ENCODE measurements around the gene TEAD1. TPM values are rescaled to one million over a fixed set of nuclear protein-coding genes. Genes with fewer than 3 reads are reported as not detected.
A peak's percentile ranks its signal among the peaks of the same experiment; 100 is the strongest.

Gene TEAD1
- total RNA-seq, 4 donors from 2014 or later, result 71.5 to 109 (median 88.5) TPM

DNA sequence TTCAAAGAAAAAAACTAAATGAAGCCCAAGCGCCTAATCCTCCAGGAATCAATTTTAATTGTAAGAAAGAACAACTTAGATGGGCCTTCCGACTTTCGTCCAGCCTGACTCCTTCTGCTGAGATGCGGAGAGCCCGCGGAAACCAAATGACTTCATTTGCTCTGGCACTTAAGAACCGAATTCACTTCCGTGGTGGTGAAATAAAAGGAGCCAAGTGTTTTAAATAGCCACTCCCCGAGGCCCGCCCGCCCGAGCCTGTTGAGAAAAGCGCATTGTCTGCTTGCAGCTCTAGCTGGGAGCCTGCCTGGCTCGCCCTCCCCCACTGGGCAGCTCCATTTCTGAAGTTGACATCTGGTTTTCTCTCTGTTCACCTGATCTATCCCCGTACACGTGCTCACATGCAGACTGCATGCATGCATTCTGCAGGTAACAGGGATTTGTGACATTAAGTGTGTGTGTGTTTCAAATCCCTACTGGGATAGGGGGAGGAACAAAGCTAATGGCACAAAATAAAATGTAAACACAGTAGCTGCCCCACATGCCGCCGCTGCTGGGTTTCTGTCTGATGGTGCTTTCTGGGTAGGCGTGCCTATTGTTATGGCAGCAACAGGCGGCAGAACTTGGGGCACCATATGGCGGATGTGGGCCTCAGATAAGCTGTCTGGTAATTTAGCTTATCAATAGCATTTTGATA, 6.2 kb downstream of the TEAD1 start:
- WGBS, 2 donors, result 31 to 36% methylated on average over 21 of the region's 21 CpGs
- H3K27me3 ChIP-seq, result no peaks in the 10 kb centered on the region
- H3K4me1 ChIP-seq, result peaks cover 66 to 83% of the 10 kb centered on the region in 2 donors
- H3K9me3 ChIP-seq, result no peaks in the 10 kb centered on the region
- intact Hi-C loops (cut with DNase I), result no loop called here
- H3K27ac ChIP-seq, result peak overlapping the region; percentile 10 to 66 (median 21)
- no peaks in the 10 kb centered on the region for H3K36me3 ChIP-seq
- DNase-seq, result peak; percentile 91 to 92
- TF ChIP-seq POLR2A (IDR thresholded peaks at IDR 0.05), result peak in 1 of 2 donors; percentile 69
- TF ChIP-seq, protein P1, sequence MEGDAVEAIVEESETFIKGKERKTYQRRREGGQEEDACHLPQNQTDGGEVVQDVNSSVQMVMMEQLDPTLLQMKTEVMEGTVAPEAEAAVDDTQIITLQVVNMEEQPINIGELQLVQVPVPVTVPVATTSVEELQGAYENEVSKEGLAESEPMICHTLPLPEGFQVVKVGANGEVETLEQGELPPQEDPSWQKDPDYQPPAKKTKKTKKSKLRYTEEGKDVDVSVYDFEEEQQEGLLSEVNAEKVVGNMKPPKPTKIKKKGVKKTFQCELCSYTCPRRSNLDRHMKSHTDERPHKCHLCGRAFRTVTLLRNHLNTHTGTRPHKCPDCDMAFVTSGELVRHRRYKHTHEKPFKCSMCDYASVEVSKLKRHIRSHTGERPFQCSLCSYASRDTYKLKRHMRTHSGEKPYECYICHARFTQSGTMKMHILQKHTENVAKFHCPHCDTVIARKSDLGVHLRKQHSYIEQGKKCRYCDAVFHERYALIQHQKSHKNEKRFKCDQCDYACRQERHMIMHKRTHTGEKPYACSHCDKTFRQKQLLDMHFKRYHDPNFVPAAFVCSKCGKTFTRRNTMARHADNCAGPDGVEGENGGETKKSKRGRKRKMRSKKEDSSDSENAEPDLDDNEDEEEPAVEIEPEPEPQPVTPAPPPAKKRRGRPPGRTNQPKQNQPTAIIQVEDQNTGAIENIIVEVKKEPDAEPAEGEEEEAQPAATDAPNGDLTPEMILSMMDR (IDR thresholded peaks at IDR 0.05), result no peak
- no peak overlapping the region for H3K4me3 ChIP-seq (replicated peaks in 1 of 3)

DNA sequence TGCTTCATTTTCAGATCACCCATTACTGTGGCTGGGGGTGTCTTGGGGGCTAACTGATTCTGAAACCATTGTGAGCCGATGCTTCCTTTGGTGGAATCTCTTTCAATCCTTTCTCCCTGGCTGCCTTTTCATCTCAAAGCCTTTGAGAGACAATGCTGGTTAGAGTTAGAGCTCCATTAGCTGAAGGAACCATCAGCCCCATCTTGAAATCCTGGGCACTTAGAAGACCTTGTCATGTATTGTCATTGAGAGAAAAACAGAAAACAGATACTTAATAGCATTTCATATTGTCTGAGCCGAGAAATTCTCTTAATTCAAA, 6.7 kb downstream of the TEAD1 start:
- intact Hi-C loops (cut with DNase I), result no loop called here
- Histone ChIP-seq H3K36me3 (no peaks in the 10 kb centered on the region), H3K27me3 (no peaks in the 10 kb centered on the region), H3K4me1 (peaks cover 70 to 87% of the 10 kb centered on the region in 2 donors), H3K27ac (peak overlapping the region; percentile 10 to 66 (median 21)), H3K9me3 (no peaks in the 10 kb centered on the region), H3K4me3 (replicated peaks in 1 of 3) (no peak overlapping the region)
- no peak for TF ChIP-seq POLR2A (IDR thresholded peaks at IDR 0.05)
- TF ChIP-seq, protein P1 (IDR thresholded peaks at IDR 0.05), result no peak
- no peak for DNase-seq
- 61 to 64% methylated on average over 2 of the region's 2 CpGs for WGBS, 2 donors

DNA sequence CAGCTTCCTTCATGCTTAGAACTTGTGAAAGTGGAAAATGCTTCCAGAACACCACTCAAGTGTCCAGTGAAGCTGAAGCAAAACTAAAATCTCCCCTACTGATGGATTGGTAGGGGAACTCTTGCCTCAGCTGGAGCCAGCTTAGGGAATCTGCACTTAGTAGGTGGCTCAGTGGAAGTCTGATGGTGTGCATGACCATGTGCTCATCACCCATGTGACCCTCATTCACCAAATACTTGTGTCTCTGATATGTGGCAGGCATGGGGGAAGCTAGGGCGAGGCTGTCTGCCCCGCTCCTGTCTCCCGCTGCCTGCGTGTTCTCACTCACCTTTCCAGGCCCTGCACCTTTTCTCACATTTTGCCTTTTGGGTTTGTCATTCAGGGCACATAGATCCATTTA, 7.2 kb downstream of the TEAD1 start:
- TF ChIP-seq POLR2A (IDR thresholded peaks at IDR 0.05), result no peak
- TF ChIP-seq, protein P1 (IDR thresholded peaks at IDR 0.05), result no peak
- Histone ChIP-seq H3K27ac (peak overlapping the region in 1 of 3 donors; percentile 66), H3K36me3 (no peaks in the 10 kb centered on the region), H3K4me1 (peaks cover 75 to 90% of the 10 kb centered on the region in 2 donors), H3K27me3 (no peaks in the 10 kb centered on the region), H3K9me3 (no peaks in the 10 kb centered on the region), H3K4me3 (replicated peaks in 1 of 3) (no peak overlapping the region)
- WGBS, 2 donors, result 97 to 100% methylated on average over 4 of the region's 4 CpGs
- intact Hi-C loops (cut with DNase I), result no loop called here
- peak in 1 of 2 donors; percentile 27 for DNase-seq

DNA sequence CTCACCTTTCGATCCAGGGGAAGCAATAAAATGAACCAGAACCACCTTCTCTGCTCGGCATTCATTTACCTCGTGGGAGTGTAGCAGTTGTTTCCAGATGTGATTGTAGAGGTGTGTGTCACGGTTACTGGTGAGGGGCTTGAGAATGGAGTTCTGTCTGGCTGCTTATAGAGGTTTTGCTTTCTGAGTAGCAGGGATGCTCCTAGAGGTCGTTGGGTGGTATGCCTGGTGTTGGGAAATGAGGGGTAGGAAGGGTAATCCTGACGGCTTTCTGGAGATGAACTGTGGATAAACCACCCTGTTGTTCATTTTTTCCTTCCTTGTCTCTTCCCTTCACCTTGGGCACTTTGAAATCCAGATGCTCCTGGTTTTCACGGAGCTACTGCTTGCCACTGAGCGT, 8.1 kb downstream of the TEAD1 start:
- Histone ChIP-seq H3K9me3 (no peaks in the 10 kb centered on the region), H3K36me3 (no peaks in the 10 kb centered on the region), H3K4me1 (peaks cover 78 to 93% of the 10 kb centered on the region in 2 donors), H3K27me3 (no peaks in the 10 kb centered on the region), H3K4me3 (replicated peaks in 1 of 3) (no peak overlapping the region), H3K27ac (peak overlapping the region in 2 of 3 donors; percentile 27 to 66)
- TF ChIP-seq POLR2A (IDR thresholded peaks at IDR 0.05), result no peak
- TF ChIP-seq, protein P1 (IDR thresholded peaks at IDR 0.05), result no peak
- DNase-seq, result no peak
- intact Hi-C loops (cut with DNase I), result no loop called here
- WGBS, 2 donors, result 74 to 77% methylated on average over 8 of the region's 8 CpGs

DNA sequence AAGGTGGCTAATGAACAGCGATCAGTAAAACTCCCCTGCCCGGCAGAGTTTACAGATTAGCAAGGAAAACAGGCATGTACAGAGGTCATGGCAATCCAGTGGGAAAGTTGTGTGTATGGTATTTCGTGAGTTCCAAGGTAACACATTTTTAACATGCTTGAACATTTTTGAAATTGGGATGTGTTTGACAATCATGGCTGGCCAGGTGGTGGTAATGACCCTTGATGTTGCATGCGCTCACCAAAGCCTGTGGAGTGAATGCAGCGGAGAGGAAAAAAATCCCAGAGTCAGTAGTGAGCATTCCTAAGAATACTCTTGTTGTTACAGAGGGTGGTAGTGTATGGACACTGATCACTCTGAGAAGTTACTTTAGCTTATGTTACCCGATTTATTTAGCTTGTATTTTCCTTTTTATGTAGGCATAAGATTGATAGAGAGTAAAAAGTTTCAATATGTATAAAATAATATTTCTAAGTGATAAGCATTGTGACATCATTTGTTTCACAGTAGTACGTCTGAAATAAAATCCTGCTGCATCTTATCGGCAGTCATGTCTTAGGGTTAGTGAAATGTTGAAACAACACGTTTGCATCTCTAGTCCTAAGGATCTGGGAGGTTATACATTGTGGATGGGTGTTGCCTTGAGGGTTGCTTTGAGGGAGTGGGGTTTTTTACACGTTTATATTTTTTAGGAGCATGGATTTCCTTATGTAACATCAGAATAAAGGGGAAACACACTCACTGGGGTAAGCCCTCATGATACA, 8.7 kb downstream of the TEAD1 start:
- peak overlapping the region in 2 of 3 donors; percentile 27 to 66 for H3K27ac ChIP-seq
- DNase-seq, result peak; percentile 48 to 54
- H3K27me3 ChIP-seq, result no peaks in the 10 kb centered on the region
- no peak overlapping the region for H3K4me3 ChIP-seq (replicated peaks in 1 of 3)
- no peaks in the 10 kb centered on the region for H3K36me3 ChIP-seq
- intact Hi-C loops (cut with DNase I), result no loop called here
- H3K9me3 ChIP-seq, result no peaks in the 10 kb centered on the region
- peaks cover 78 to 93% of the 10 kb centered on the region in 2 donors for H3K4me1 ChIP-seq
- TF ChIP-seq, protein P1 (IDR thresholded peaks at IDR 0.05), result no peak
- TF ChIP-seq POLR2A (IDR thresholded peaks at IDR 0.05), result no peak
- 75 to 81% methylated on average over 10 of the region's 10 CpGs for WGBS, 2 donors
